ENCODE results near the gene RETREG1. TPM values are rescaled to one million over a fixed set of nuclear protein-coding genes. Genes with fewer than 3 reads are reported as not detected.

RETREG1 gene
- total and polyA plus RNA-seq, 2 experiments from 2014 or later: 23.8 to 24.0 TPM

DNA sequence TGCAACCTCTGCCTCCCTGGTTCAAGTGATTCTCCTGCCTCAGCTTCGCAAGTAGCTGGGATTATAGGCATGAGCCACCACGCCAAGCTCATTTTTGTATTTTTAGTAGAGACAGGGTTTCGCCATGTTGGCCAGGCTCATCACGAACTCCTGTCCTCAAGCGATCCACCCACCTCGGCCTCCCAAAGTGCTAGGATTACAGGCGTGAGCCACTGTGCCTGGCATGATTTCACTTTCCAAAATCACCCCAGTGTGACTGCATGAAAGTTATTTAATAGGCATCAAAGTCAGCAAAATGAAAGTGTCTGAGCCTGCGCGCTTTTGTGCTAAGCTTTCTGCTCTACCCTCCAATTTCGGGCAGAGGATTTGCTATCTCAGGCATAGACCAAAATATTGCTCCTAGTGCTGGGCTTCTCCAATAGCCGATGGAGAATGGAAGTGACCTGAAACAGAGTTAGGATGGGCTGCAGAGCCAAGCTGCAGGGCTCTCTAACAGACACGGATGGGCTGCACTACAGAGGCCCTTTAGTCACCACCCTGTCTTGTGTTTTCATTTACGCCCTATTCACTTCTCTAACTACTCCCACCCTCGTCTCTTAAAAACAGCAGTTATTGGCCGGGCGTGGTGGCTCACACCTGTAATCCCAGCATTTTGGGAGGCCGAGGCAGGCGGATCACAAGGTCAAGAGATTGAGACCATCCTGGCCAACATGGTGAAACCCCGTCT lies 44.3 kb downstream of the RETREG1 start:
- Histone ChIP-seq H3K4me1 (ENCODE audit: insufficient read depth) (peaks cover 6% of the 10 kb centered on the region), H4K20me1 (ENCODE audit: insufficient read depth, poor library complexity, severe bottlenecking) (no peaks in the 10 kb centered on the region), H3K9me3 (ENCODE audit: low read depth) (no peaks in the 10 kb centered on the region), H3K4me3 (no peak overlapping the region), H3K9me2 (replicated peaks; ENCODE audit: insufficient read depth) (no peaks in the 10 kb centered on the region), H3K27me3 (no peaks in the 10 kb centered on the region), H2AFZ (no peak overlapping the region), H3K27ac (no peak overlapping the region), H3K4me2 (peak overlapping the region; percentile 50), H3K36me3 (replicated peaks; ENCODE audit: insufficient read depth, low read depth) (no peaks in the 10 kb centered on the region), H3K79me2 (no peaks in the 10 kb centered on the region)
- DNase-seq (ENCODE audit: low spot score): no peak
- TF ChIP-seq EZH2 (IDR thresholded peaks at IDR 0.05; ENCODE audit: borderline replicate concordance) (no peak), EZH2phosphoT487 (IDR thresholded peaks at IDR 0.05; ENCODE audit: low read depth, severe bottlenecking, unreplicated experiment) (no peak)
- TF ChIP-seq, protein P1, sequence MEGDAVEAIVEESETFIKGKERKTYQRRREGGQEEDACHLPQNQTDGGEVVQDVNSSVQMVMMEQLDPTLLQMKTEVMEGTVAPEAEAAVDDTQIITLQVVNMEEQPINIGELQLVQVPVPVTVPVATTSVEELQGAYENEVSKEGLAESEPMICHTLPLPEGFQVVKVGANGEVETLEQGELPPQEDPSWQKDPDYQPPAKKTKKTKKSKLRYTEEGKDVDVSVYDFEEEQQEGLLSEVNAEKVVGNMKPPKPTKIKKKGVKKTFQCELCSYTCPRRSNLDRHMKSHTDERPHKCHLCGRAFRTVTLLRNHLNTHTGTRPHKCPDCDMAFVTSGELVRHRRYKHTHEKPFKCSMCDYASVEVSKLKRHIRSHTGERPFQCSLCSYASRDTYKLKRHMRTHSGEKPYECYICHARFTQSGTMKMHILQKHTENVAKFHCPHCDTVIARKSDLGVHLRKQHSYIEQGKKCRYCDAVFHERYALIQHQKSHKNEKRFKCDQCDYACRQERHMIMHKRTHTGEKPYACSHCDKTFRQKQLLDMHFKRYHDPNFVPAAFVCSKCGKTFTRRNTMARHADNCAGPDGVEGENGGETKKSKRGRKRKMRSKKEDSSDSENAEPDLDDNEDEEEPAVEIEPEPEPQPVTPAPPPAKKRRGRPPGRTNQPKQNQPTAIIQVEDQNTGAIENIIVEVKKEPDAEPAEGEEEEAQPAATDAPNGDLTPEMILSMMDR (IDR thresholded peaks at IDR 0.05; ENCODE audit: poor library complexity): no peak
- 96% methylated on average over 19 of the region's 19 CpGs for WGBS (ENCODE audit: low lambda C conversion rate, missing lambda C conversion rate)

DNA sequence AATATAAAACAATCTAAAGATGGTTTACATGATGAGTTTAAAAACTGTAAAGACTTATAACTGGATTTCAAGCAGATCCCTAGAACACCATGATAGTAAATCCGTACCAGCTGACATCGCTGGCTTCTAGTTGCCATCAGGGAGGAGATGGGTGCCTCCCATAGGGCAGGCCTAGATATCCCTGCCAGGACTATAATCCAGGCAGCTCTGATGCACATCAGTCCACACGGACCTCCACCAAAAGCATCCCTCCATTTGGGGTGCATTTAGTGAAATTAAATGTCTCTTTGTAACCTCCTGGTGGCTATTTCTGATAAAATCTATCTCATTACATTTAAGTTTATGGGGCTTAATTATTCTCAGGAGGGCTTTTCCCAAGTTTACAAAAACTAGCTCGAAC lies 45.8 kb downstream of the RETREG1 start:
- no peak overlapping the region for H2AFZ ChIP-seq
- no peaks in the 10 kb centered on the region for H3K9me3 ChIP-seq (ENCODE audit: low read depth)
- no peaks in the 10 kb centered on the region for H3K27me3 ChIP-seq
- TF ChIP-seq EZH2phosphoT487 (IDR thresholded peaks at IDR 0.05; ENCODE audit: low read depth, severe bottlenecking, unreplicated experiment) (no peak), EZH2 (IDR thresholded peaks at IDR 0.05; ENCODE audit: borderline replicate concordance) (no peak)
- TF ChIP-seq, protein P1 (IDR thresholded peaks at IDR 0.05; ENCODE audit: poor library complexity): no peak
- no peaks in the 10 kb centered on the region for H3K36me3 ChIP-seq (replicated peaks; ENCODE audit: insufficient read depth, low read depth)
- H3K27ac ChIP-seq: peak overlapping the region; percentile 13
- 71% methylated on average over 4 of the region's 4 CpGs for WGBS (ENCODE audit: low lambda C conversion rate, missing lambda C conversion rate)
- no peak overlapping the region for H3K4me3 ChIP-seq
- H4K20me1 ChIP-seq (ENCODE audit: insufficient read depth, poor library complexity, severe bottlenecking): no peaks in the 10 kb centered on the region
- no peaks in the 10 kb centered on the region for H3K9me2 ChIP-seq (replicated peaks; ENCODE audit: insufficient read depth)
- peaks cover 6% of the 10 kb centered on the region for H3K4me1 ChIP-seq (ENCODE audit: insufficient read depth)
- no peak for DNase-seq (ENCODE audit: low spot score)
- no peak overlapping the region for H3K4me2 ChIP-seq
- no peaks in the 10 kb centered on the region for H3K79me2 ChIP-seq

DNA sequence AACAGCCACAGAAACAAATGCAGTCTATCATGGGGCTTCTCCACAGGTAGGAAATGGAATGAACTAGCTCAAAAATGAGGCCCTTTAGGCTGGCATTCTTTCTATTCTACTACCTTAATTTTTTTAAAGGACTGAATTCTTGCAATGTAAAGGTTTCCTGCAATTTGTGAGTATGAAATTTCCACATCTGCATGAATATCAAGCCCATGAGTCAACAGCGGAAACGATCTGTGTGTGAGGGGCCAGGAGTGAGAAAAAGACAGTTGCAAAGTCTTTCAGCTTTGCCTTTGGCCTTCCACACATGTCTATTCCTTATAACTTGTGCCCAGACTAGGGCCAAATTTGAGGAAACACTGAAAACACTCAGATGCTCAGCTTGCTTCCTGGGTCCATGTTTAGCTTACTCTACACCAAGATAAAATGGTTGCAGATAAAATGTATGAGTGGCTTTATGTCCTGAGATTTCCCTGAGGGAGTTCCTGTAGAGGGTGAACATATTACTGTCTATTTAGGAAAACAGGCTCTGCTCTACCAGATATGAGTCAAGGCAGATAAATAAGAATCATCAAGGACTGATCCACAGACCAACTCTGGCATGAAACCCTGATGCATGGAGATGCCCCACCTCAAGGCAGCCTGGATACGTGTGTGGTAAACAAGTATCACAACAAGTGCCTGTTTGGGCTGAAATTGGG lies 46.5 kb downstream of the RETREG1 start:
- Histone ChIP-seq H3K9me3 (ENCODE audit: low read depth) (no peaks in the 10 kb centered on the region), H3K36me3 (replicated peaks; ENCODE audit: insufficient read depth, low read depth) (no peaks in the 10 kb centered on the region), H4K20me1 (ENCODE audit: insufficient read depth, poor library complexity, severe bottlenecking) (no peaks in the 10 kb centered on the region), H3K4me1 (ENCODE audit: insufficient read depth) (peaks cover 6% of the 10 kb centered on the region), H3K4me2 (no peak overlapping the region), H3K4me3 (no peak overlapping the region), H3K27ac (peak overlapping the region; percentile 13), H2AFZ (no peak overlapping the region), H3K27me3 (no peaks in the 10 kb centered on the region), H3K9me2 (replicated peaks; ENCODE audit: insufficient read depth) (no peaks in the 10 kb centered on the region), H3K79me2 (no peaks in the 10 kb centered on the region)
- DNase-seq (ENCODE audit: low spot score): no peak
- 78% methylated on average over 3 of the region's 3 CpGs for WGBS (ENCODE audit: low lambda C conversion rate, missing lambda C conversion rate)
- no peak for TF ChIP-seq EZH2 (IDR thresholded peaks at IDR 0.05; ENCODE audit: borderline replicate concordance)

DNA sequence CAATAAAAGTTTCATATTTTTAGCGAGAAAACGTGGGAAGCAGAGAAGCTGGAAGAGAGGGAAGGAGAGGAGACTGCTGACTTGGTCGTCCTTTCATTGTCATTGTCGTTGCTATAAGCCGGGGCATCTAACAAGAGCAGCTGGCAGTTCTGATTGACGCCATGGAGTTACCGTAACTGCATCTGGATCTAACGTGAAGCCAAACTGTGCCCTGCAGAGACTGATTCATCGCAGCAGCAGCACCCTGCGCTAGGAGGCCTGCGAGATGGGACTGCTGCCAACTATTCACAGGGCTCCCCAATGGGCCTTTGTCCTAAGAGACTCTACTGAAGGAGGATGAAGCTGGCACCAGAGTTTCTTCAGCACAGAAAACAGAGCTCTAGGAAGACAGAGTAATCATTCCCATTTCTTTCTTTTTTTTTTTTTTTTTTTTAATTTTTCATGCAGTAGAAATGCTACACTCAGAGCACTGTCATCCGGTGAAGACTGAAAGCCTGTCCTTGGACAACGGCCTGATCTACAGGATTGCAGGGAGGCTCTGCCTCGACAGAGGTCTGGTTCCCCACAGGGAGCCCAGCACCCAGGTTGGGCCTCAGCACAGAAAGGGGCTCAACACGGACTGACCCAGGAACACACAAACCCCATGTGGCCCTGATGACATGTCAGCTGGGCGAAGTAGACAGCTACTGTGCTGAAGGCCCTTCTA lies 47.8 kb downstream of the RETREG1 start:
- Histone ChIP-seq H3K79me2 (no peaks in the 10 kb centered on the region), H3K9me2 (replicated peaks; ENCODE audit: insufficient read depth) (no peaks in the 10 kb centered on the region), H3K36me3 (replicated peaks; ENCODE audit: insufficient read depth, low read depth) (no peaks in the 10 kb centered on the region), H2AFZ (no peak overlapping the region), H3K4me3 (no peak overlapping the region), H4K20me1 (ENCODE audit: insufficient read depth, poor library complexity, severe bottlenecking) (no peaks in the 10 kb centered on the region), H3K27ac (no peak overlapping the region), H3K9me3 (ENCODE audit: low read depth) (no peaks in the 10 kb centered on the region), H3K27me3 (no peaks in the 10 kb centered on the region), H3K4me2 (no peak overlapping the region), H3K4me1 (ENCODE audit: insufficient read depth) (no peaks in the 10 kb centered on the region)
- DNase-seq (ENCODE audit: low spot score): no peak
- 88% methylated on average over 16 of the region's 16 CpGs for WGBS (ENCODE audit: low lambda C conversion rate, missing lambda C conversion rate)
- TF ChIP-seq EZH2 (IDR thresholded peaks at IDR 0.05; ENCODE audit: borderline replicate concordance) (no peak), EZH2phosphoT487 (IDR thresholded peaks at IDR 0.05; ENCODE audit: low read depth, severe bottlenecking, unreplicated experiment) (no peak)
- TF ChIP-seq, protein P1 (IDR thresholded peaks at IDR 0.05; ENCODE audit: poor library complexity): no peak
